H1 (cell line): Measurements from ENCODE around the gene SLC23A1. TPM values are rescaled to one million over a fixed set of nuclear protein-coding genes. Genes with fewer than 3 reads are reported as not detected.

Source experiments
- CTCF ChIA-PET: fragments of 300-600 bp; sonication (Branson Sonifier 250); formaldehyde crosslinking; loops from one replicate; lab custom pipeline; 2021; ENCODE audit not compliant: partially characterized antibody; lab: Charles Lee
- POLR2A ChIA-PET: fragments of 300-600 bp; sonication (Branson Sonifier 250); formaldehyde crosslinking; loops from one replicate; lab custom pipeline; 2021; ENCODE audit warnings: inconsistent platforms; ENCODE audit not compliant: partially characterized antibody; lab: Charles Lee
- DNase-seq, 2 experiments: peaks; one replicate each; pipeline versions ENCODE4 v3.0.0 to v3.0.0-alpha.2; 2010 to 2022; ENCODE audit warnings: low spot score in 2 of 2, low read depth in 1 of 2, mixed read lengths in 1 of 2
- FAIRE-seq: peaks from 2 replicates; lab custom pipeline; 2011; peaks lifted over from hg19 to GRCh38; lab: Jason Lieb, UNC
- H2AFZ ChIP-seq: 2 replicates; pipeline ENCODE4 v1.8.1; 2012; ENCODE audit warnings: low read length, inconsistent platforms
- H2AK5ac ChIP-seq: 2 replicates; pipeline ENCODE4 v1.6.1; 2013; ENCODE audit warnings: low read depth, low read length
- H2BK120ac ChIP-seq: replicated peaks from 2 replicates; pipeline ENCODE3; 2013; ENCODE audit warnings: low read depth, low read length, inconsistent platforms
- H2BK12ac ChIP-seq: 2 replicates; pipeline ENCODE4 v1.6.1; 2013; ENCODE audit warnings: low read depth, low read length
- H2BK15ac ChIP-seq: 2 replicates; pipeline ENCODE4 v1.6.1; 2013; ENCODE audit warnings: low read length
- H2BK20ac ChIP-seq: 2 replicates; pipeline ENCODE4 v1.6.1; 2013; ENCODE audit warnings: low read length
- H2BK5ac ChIP-seq: 2 replicates; pipeline ENCODE4 v1.6.1; 2013; ENCODE audit warnings: low read depth, low read length
- H3K14ac ChIP-seq: 2 replicates; pipeline ENCODE4 v1.6.1; 2013; ENCODE audit warnings: inconsistent platforms; ENCODE audit not compliant: insufficient read length
- H3K18ac ChIP-seq: 2 replicates; pipeline ENCODE4 v1.6.1; 2013; ENCODE audit warnings: low read length; ENCODE audit errors: extremely low read depth
- H3K23ac ChIP-seq: 2 replicates; pipeline ENCODE4 v1.6.1; 2013; ENCODE audit warnings: inconsistent platforms; ENCODE audit not compliant: insufficient read length
- H3K23me2 ChIP-seq: 2 replicates; pipeline ENCODE4 v1.6.1; 2013; ENCODE audit warnings: low read depth, low read length
- H3K27ac ChIP-seq: 2 replicates; pipeline ENCODE4 v1.6.1; 2011; ENCODE audit warnings: low read depth, low read length, inconsistent platforms
- H3K27me3 ChIP-seq, 4 experiments: replicated peaks in 1 of 4; 1 replicate in 1 of 4; 2 replicates in 3 of 4; pipeline versions ENCODE4 v1.6.1 to v1.8.1; 2011 to 2013; ENCODE audit warnings: low read length in 3 of 4, mild to moderate bottlenecking in 3 of 4, inconsistent platforms in 2 of 4, mixed read lengths in 2 of 4, moderate library complexity in 1 of 4; ENCODE audit not compliant: control insufficient read depth in 3 of 4, insufficient read depth in 3 of 4; ENCODE audit errors: extremely low read depth in 1 of 4
- H3K36me3 ChIP-seq, 4 experiments: 2 replicates each; pipeline versions ENCODE4 v1.6.1 to v1.8.1; 2011 to 2013; ENCODE audit warnings: mild to moderate bottlenecking in 4 of 4, low read length in 3 of 4, moderate library complexity in 2 of 4, control low read depth in 1 of 4, inconsistent platforms in 1 of 4; ENCODE audit not compliant: insufficient read depth in 4 of 4, control insufficient read depth in 2 of 4
- H3K4ac ChIP-seq: replicated peaks from 2 replicates; pipeline ENCODE3; 2013; ENCODE audit warnings: low read length, low read depth, mixed read lengths, inconsistent platforms; ENCODE audit not compliant: insufficient read length
- H3K4me1 ChIP-seq, 4 experiments: replicated peaks in 1 of 4; 1 replicate in 1 of 4; 2 replicates in 3 of 4; pipeline versions ENCODE4 v1.6.1 to v1.8.1; 2011 to 2013; ENCODE audit warnings: low read length in 3 of 4, inconsistent platforms in 2 of 4, mixed read lengths in 1 of 4; ENCODE audit not compliant: insufficient read depth in 4 of 4, control insufficient read depth in 3 of 4
- H3K4me2 ChIP-seq, 2 experiments: 2 replicates each; pipeline versions ENCODE4 v1.6.1 to v1.8.1; 2011 to 2013; ENCODE audit warnings: low read depth in 2 of 2, low read length in 2 of 2, control low read depth in 1 of 2, inconsistent platforms in 1 of 2, mild to moderate bottlenecking in 1 of 2; ENCODE audit not compliant: insufficient read depth in 1 of 2
- H3K4me3 ChIP-seq, 4 experiments: fragments of 200-600, 300-600 bp in 1 of 4; sonication (generic), shearing (Covaris generic), sonication (Bioruptor Twin) in 1 of 4; 2 replicates each; pipeline versions ENCODE4 v1.5.1 to v1.8.1; 2011 to 2016; ENCODE audit warnings: low read length in 4 of 4, low read depth in 3 of 4, control low read depth in 2 of 4, inconsistent platforms in 2 of 4, mild to moderate bottlenecking in 2 of 4, mixed read lengths in 1 of 4, moderate library complexity in 1 of 4; ENCODE audit not compliant: insufficient read depth in 2 of 4; ENCODE audit errors: extremely low read depth in 1 of 4
- H3K56ac ChIP-seq: replicated peaks from 2 replicates; pipeline ENCODE3; 2013; ENCODE audit warnings: low read depth, mild to moderate bottlenecking, mixed read lengths, low read length, inconsistent platforms; ENCODE audit not compliant: insufficient read length
- H3K79me1 ChIP-seq: 2 replicates; pipeline ENCODE4 v1.6.1; 2013; ENCODE audit warnings: low read depth, low read length, control low read depth
- H3K79me2 ChIP-seq, 2 experiments: 2 replicates each; pipeline versions ENCODE4 v1.6.1 to v1.8.1; 2012 to 2013; ENCODE audit warnings: low read length in 2 of 2, mild to moderate bottlenecking in 2 of 2, inconsistent platforms in 1 of 2; ENCODE audit not compliant: insufficient read depth in 2 of 2, control insufficient read depth in 1 of 2
- H3K9ac ChIP-seq, 4 experiments: replicated peaks in 1 of 4; 1 replicate in 1 of 4; 2 replicates in 3 of 4; pipeline versions ENCODE4 v1.6.1 to v1.8.1; 2011 to 2013; ENCODE audit warnings: low read depth in 3 of 4, low read length in 3 of 4, control low read depth in 2 of 4, mild to moderate bottlenecking in 2 of 4, moderate library complexity in 2 of 4, inconsistent platforms in 1 of 4; ENCODE audit errors: extremely low read depth in 1 of 4
- H3K9me3 ChIP-seq, 2 experiments: 2 replicates each; pipeline versions ENCODE4 v1.6.1 to v1.8.1; 2012 to 2013; ENCODE audit warnings: mild to moderate bottlenecking in 2 of 2, moderate library complexity in 2 of 2, control low read depth in 1 of 2, inconsistent platforms in 1 of 2, low read depth in 1 of 2, low read length in 1 of 2, mixed read lengths in 1 of 2; ENCODE audit not compliant: insufficient read depth in 2 of 2
- H4K20me1 ChIP-seq, 2 experiments: replicated peaks in 1 of 2; 2 replicates each; pipeline versions ENCODE3 to v1.8.1; 2011 to 2013; ENCODE audit warnings: inconsistent platforms in 2 of 2, low read length in 2 of 2, mild to moderate bottlenecking in 1 of 2; ENCODE audit not compliant: insufficient read depth in 2 of 2, control insufficient read depth in 1 of 2
- H4K5ac ChIP-seq: 2 replicates; pipeline ENCODE4 v1.6.1; 2013; ENCODE audit warnings: low read length, low read depth, mixed read lengths, inconsistent platforms; ENCODE audit not compliant: insufficient read length
- H4K8ac ChIP-seq: 2 replicates; pipeline ENCODE4 v1.8.0; 2013; ENCODE audit warnings: mild to moderate bottlenecking, moderate library complexity, low read length, inconsistent platforms; ENCODE audit not compliant: insufficient read depth; ENCODE audit errors: extremely low read depth
- H4K91ac ChIP-seq: replicated peaks from 2 replicates; pipeline ENCODE3; 2013; ENCODE audit warnings: low read length, mixed read lengths, inconsistent platforms; ENCODE audit not compliant: insufficient read length
- ATF3 ChIP-seq: IDR thresholded peaks from 2 replicates; pipeline ENCODE4 v1.6.1; 2011; ENCODE audit warnings: low read depth, mild to moderate bottlenecking, low read length; ENCODE audit not compliant: insufficient read depth
- CEBPB ChIP-seq: IDR thresholded peaks from 2 replicates; pipeline ENCODE4 v1.6.1; 2012; ENCODE audit warnings: low read depth, low read length
- JUND ChIP-seq: IDR thresholded peaks from 2 replicates; pipeline ENCODE4 v1.6.1; 2011; ENCODE audit warnings: mild to moderate bottlenecking, improper control_type of control experiment, low read length
- KDM1A ChIP-seq: fragments of 200-600, 300-600 bp; sonication (generic); IDR thresholded peaks from 2 replicates; pipeline ENCODE4 v1.7.1; 2016; ENCODE audit warnings: mild to moderate bottlenecking, low read length, borderline replicate concordance
- KDM5A ChIP-seq: fragments of 200-600 bp; IDR thresholded peaks from 2 replicates; pipeline ENCODE4 v1.7.1; 2012; ENCODE audit warnings: mild to moderate bottlenecking, low read length, inconsistent platforms, mixed read lengths
- PHF8 ChIP-seq: fragments of 200-600 bp; sonication (generic); conservative IDR thresholded peaks from 2 replicates; pipeline ENCODE4 v1.7.1; 2012; ENCODE audit warnings: low read depth, mild to moderate bottlenecking, inconsistent platforms, low read length, moderate library complexity
- SAP30 ChIP-seq: fragments of 300-600 bp; sonication (generic); IDR thresholded peaks from 2 replicates; pipeline ENCODE4 v1.7.1; 2012; ENCODE audit warnings: low read length, moderate library complexity, mild to moderate bottlenecking, inconsistent platforms; ENCODE audit not compliant: insufficient read depth, insufficient replicate concordance
- SP2 ChIP-seq: IDR thresholded peaks from 2 replicates; pipeline ENCODE4 v1.6.1; 2012; ENCODE audit warnings: mild to moderate bottlenecking, low read length, inconsistent platforms
- SRF ChIP-seq: IDR thresholded peaks from 2 replicates; pipeline ENCODE4 v1.6.1; 2011; ENCODE audit warnings: mild to moderate bottlenecking, low read depth, low read length, moderate library complexity
- TBP ChIP-seq: IDR thresholded peaks from 2 replicates; pipeline ENCODE4 v1.6.1; 2011; ENCODE audit warnings: low read depth, low read length, improper control_type of control experiment
- TCF12 ChIP-seq: IDR thresholded peaks from 2 replicates; pipeline ENCODE4 v1.6.1; 2011; ENCODE audit warnings: low read depth, mild to moderate bottlenecking, low read length
- YY1 ChIP-seq: IDR thresholded peaks from 2 replicates; pipeline ENCODE4 v1.6.1; 2011; ENCODE audit warnings: low read depth, mild to moderate bottlenecking, low read length
- WGBS, 2 experiments: shearing (Covaris generic) in 1 of 2; methylation state at CpG; one replicate each; pipeline versions ENCODE4 v1.1.6 to v1.1.7; 2013 to 2015; ENCODE audit warnings: low lambda C conversion rate in 2 of 2, mixed read lengths in 2 of 2, inconsistent platforms in 1 of 2, low coverage in 1 of 2, missing lambda C conversion rate in 1 of 2; ENCODE audit not compliant: insufficient replicate concordance in 2 of 2, insufficient coverage in 1 of 2, insufficient read length in 1 of 2; ENCODE audit errors: extremely low coverage in 1 of 2, missing lambda C conversion rate in 1 of 2; 5-methylcytosine and 5-hydroxymethylcytosine counted together
- polyA plus RNA-seq, 7 experiments: library from polyadenylated mRNA; depleted of rRNA in 3 of 7; stranded (reverse) in 5 of 7; unstranded in 2 of 7; fragments of >200 nt in 5 of 7; fragments of 200-250 nt in 2 of 7; gene quantifications; 1 replicate in 5 of 7; 2 replicates in 1 of 7; 4 replicates in 1 of 7; pipeline versions ENCODE4 v1.2.1 to v1.2.3, GENCODE V29; 2011 to 2013; ENCODE audit warnings: missing spikeins in 2 of 7, mixed read lengths in 2 of 7
- total RNA-seq: library from RNA; stranded (reverse); fragmentation: NEBNext Ultra II Directional; extraction: Animal tissue kit (Norgen Biotek cat#: 25700); gene quantifications from 2 replicates; pipeline ENCODE4 v1.2.1, GENCODE V29; 2021

Gene SLC23A1
- total and polyA plus RNA-seq, 2 of the 8 experiments (the other 6 are each of a cell fraction or from before 2014, with no cell fraction given): not detected

DNA sequence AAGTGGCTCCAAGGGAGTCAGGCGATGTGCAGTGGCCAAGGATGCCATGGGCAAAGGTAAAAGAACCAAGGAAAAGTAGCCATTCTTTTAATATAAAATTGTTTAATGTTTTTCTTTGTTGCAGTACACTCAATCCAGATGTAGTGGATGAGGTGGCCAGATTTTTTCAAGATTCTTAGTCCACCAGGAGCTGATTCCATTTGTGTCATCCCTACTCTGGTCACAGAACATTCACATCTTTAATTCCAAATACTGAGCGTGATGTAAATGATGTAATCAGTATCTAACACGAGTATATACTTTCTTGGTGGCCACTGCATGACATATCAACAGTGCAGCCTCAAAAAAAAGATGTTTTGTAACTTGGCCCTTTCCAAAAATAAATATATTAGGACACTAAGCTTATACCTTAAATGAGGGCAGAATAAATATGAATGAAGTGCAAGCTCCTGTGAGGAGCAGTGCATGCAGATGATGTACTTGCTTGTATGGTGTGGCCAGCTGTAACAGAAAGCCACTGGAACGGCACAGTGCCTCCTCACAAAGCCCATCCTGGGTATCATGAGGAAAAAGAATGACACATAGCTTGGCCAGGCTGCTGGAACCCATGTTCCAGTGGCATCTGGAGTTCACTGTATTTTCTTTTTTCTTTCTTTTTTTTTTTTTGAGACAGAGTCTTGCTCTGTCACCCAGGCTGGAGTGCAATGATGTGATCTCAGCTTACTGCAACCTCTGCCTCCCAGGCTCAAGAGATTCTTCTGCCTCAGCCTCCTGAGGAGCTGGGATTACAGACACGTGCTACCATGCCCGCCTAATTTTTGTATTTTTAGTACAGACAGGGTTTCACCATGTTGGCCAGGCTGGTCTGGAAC, 27.3 kb upstream of the SLC23A1 start:
- Histone ChIP-seq H3K23me2 (no peaks in the 10 kb centered on the region), H2BK120ac (no peak overlapping the region), H2AK5ac (no peak overlapping the region), H3K14ac (no peak overlapping the region), H3K79me2 (no peaks in the 10 kb centered on the region), H3K56ac (no peak overlapping the region), H3K36me3 (peaks cover 0 to 11% (median 3%) of the 10 kb centered on the region in 4 experiments; a peak in 4 of 8 replicates), H4K91ac (no peak overlapping the region), H4K5ac (no peak overlapping the region), H3K27ac (no peak overlapping the region), H3K23ac (no peak overlapping the region), H3K4ac (no peak overlapping the region), H3K9ac (no peak overlapping the region), H3K27me3 (0 out of 7 replicates have a peak, but pooled peaks cover 0 to 4% (median 0%) of the 10 kb centered on the region in 4 experiments), H3K4me2 (no peak overlapping the region), H3K79me1 (no peaks in the 10 kb centered on the region), H3K9me3 (no peaks in the 10 kb centered on the region), H3K18ac (no peak overlapping the region), H2BK20ac (no peak overlapping the region), H3K4me3 (no peak overlapping the region), H2AFZ (no peak overlapping the region), H4K8ac (no peak overlapping the region), H4K20me1 (no peaks in the 10 kb centered on the region), H2BK12ac (no peak overlapping the region), H2BK15ac (no peak overlapping the region), H3K4me1 (no peaks in the 10 kb centered on the region), H2BK5ac (no peak overlapping the region)
- FAIRE-seq (no peak), DNase-seq (no peak)
- WGBS, 2 experiments: 76% methylated on average over 6 of the region's 6 CpGs; no CpG with 5 or more reads in 1 of the 2 experiments
- ChIA-PET CTCF (interaction anchor here (0.6 to 8.2 kb wide), 8 partner anchors 8 to 141 kb away, joined by 3 to 69 read pairs (median 4); no protein-coding TSS in a partner anchor), POLR2A (interaction anchor here (0.8 to 1.5 kb wide), 10 partner anchors 9 to 151 kb away, joined by 3 to 6 read pairs (median 4); partner anchors contain the start of genes DNAJC18, ECSCR, PROB1 and UBE2D2)
- TF ChIP-seq TBP (no peak), PHF8 (no peak), CEBPB (no peak), SRF (no peak), KDM1A (no peak), SP2 (no peak), ATF3 (no peak), YY1 (no peak), TCF12 (no peak), SAP30 (no peak), KDM5A (no peak), JUND (no peak)
